IMR-90 (cell line): ENCODE data around the gene MOV10L1. TPM values are rescaled to one million over a fixed set of nuclear protein-coding genes. Genes with fewer than 3 reads are reported as not detected.

ENCODE experiments used
- ATAC-seq: fragments of 200-7000 bp; cut with Tn5 transposase; 2 replicates; pipeline ENCODE4 v1.9.1; 2020; ENCODE audit warnings: low read depth, mild to moderate bottlenecking, moderate library complexity
- BruUV-seq: library from RNA; stranded (reverse); fragments of 400-500 nt; replicated peaks from 2 replicates; lab custom pipeline; 2021; lab: Mats Ljungman, UMichigan
- CTCF ChIA-PET: fragments of 300-600 bp; formaldehyde crosslinking; extraction: SDS; loops from one replicate; lab custom pipeline; 2021; ENCODE audit warnings: antibody characterized with exemption; lab: Yijun Ruan, JAX
- POLR2A ChIA-PET: fragments of 300-600 bp; sonication (Branson Sonifier 250); formaldehyde crosslinking; loops from one replicate; lab custom pipeline; 2022; ENCODE audit warnings: antibody characterized with exemption; ENCODE audit not compliant: unreplicated experiment; lab: Charles Lee
- DNase-seq: peaks from one replicate; pipeline ENCODE4 v3.0.0; 2013
- H2AFZ ChIP-seq: replicated peaks from 2 replicates; pipeline ENCODE3; 2013; ENCODE audit warnings: low read length, mild to moderate bottlenecking; ENCODE audit not compliant: poor library complexity
- H2AK5ac ChIP-seq: 2 replicates; pipeline ENCODE4 v1.6.1; 2013; ENCODE audit warnings: low read depth, low read length, inconsistent platforms
- H2AK9ac ChIP-seq: replicated peaks from 2 replicates; pipeline ENCODE3; 2013; ENCODE audit warnings: mild to moderate bottlenecking, low read depth, low read length, moderate library complexity; ENCODE audit not compliant: poor library complexity
- H2BK120ac ChIP-seq: 2 replicates; pipeline ENCODE4 v1.6.1; 2013; ENCODE audit warnings: low read depth, low read length, inconsistent platforms
- H2BK15ac ChIP-seq: 3 replicates; pipeline ENCODE4 v1.6.1; 2013; ENCODE audit warnings: low read depth, low read length, inconsistent platforms
- H2BK20ac ChIP-seq: 2 replicates; pipeline ENCODE4 v1.6.1; 2013; ENCODE audit warnings: low read depth, mild to moderate bottlenecking, inconsistent platforms, low read length, moderate library complexity
- H2BK5ac ChIP-seq: 2 replicates; pipeline ENCODE4 v1.6.1; 2013; ENCODE audit warnings: mild to moderate bottlenecking, low read depth, low read length, inconsistent platforms; ENCODE audit not compliant: poor library complexity, severe bottlenecking
- H3K14ac ChIP-seq: replicated peaks from 2 replicates; pipeline ENCODE4 v1.6.1; 2013; ENCODE audit warnings: low read depth, low read length, inconsistent platforms
- H3K18ac ChIP-seq: 2 replicates; pipeline ENCODE4 v1.6.1; 2013; ENCODE audit warnings: low read depth, low read length, control low read depth
- H3K23ac ChIP-seq: 2 replicates; pipeline ENCODE4 v1.6.1; 2013; ENCODE audit warnings: low read depth, low read length, inconsistent platforms
- H3K27ac ChIP-seq: 2 replicates; pipeline ENCODE4 v1.5.1; 2013; ENCODE audit warnings: mild to moderate bottlenecking, control low read depth, low read length; ENCODE audit not compliant: insufficient read depth
- H3K27me3 ChIP-seq: 2 replicates; pipeline ENCODE4 v1.6.1; 2013; ENCODE audit warnings: low read length; ENCODE audit not compliant: control insufficient read depth, insufficient read depth
- H3K36me3 ChIP-seq: 2 replicates; pipeline ENCODE4 v1.6.1; 2013; ENCODE audit warnings: low read length, mixed read lengths; ENCODE audit not compliant: control insufficient read depth, insufficient read depth
- H3K4ac ChIP-seq: 2 replicates; pipeline ENCODE4 v1.6.1; 2013; ENCODE audit warnings: low read depth, low read length, inconsistent platforms
- H3K4me1 ChIP-seq: 2 replicates; pipeline ENCODE4 v1.6.1; 2013; ENCODE audit warnings: low read length, mixed read lengths; ENCODE audit not compliant: control insufficient read depth, insufficient read depth
- H3K4me2 ChIP-seq: 2 replicates; pipeline ENCODE4 v1.6.1; 2013; ENCODE audit warnings: low read depth, mild to moderate bottlenecking, control low read depth, low read length, moderate library complexity
- H3K4me3 ChIP-seq: 2 replicates; pipeline ENCODE4 v1.5.1; 2013; ENCODE audit warnings: low read depth, mild to moderate bottlenecking, control low read depth, low read length, moderate library complexity; ENCODE audit not compliant: insufficient read depth
- H3K56ac ChIP-seq: 2 replicates; pipeline ENCODE4 v1.6.1; 2013; ENCODE audit warnings: low read length, inconsistent platforms; ENCODE audit not compliant: insufficient read depth; ENCODE audit errors: extremely low read depth
- H3K79me1 ChIP-seq, 2 experiments: 2 replicates each; pipeline ENCODE4 v1.6.1; 2013; ENCODE audit warnings: low read length in 2 of 2, inconsistent platforms in 1 of 2, low read depth in 1 of 2
- H3K9ac ChIP-seq: 2 replicates; pipeline ENCODE4 v1.6.1; 2013; ENCODE audit warnings: low read depth, low read length, control low read depth
- H3K9me1 ChIP-seq: 2 replicates; pipeline ENCODE4 v1.6.1; 2013; ENCODE audit warnings: low read length, inconsistent platforms; ENCODE audit not compliant: insufficient read depth
- H3K9me3 ChIP-seq: 2 replicates; pipeline ENCODE4 v1.6.1; 2013; ENCODE audit warnings: low read length; ENCODE audit not compliant: control insufficient read depth, insufficient read depth
- H4K20me1 ChIP-seq: 2 replicates; pipeline ENCODE4 v1.6.1; 2013; ENCODE audit warnings: low read length, inconsistent platforms; ENCODE audit not compliant: insufficient read depth
- H4K5ac ChIP-seq: 2 replicates; pipeline ENCODE4 v1.6.1; 2013; ENCODE audit warnings: mild to moderate bottlenecking, low read depth, low read length, control low read depth
- H4K8ac ChIP-seq, 2 experiments: 2 replicates each; pipeline ENCODE4 v1.6.1; 2013; ENCODE audit warnings: low read depth in 2 of 2, low read length in 2 of 2, control low read depth in 1 of 2, inconsistent platforms in 1 of 2
- H4K91ac ChIP-seq: 2 replicates; pipeline ENCODE4 v1.6.1; 2013; ENCODE audit warnings: low read depth, low read length, inconsistent platforms; ENCODE audit not compliant: insufficient read depth
- BHLHE40 ChIP-seq: fragments of 150-350 bp; IDR thresholded peaks from 2 replicates; pipeline ENCODE4 v1.6.1; 2016; ENCODE audit warnings: mild to moderate bottlenecking, low read depth, low read length
- WGBS, 2 experiments: methylation state at CpG; one replicate each; pipeline versions ENCODE4 v1.1.5 to v1.1.7; 2013; ENCODE audit warnings: missing lambda C conversion rate in 2 of 2; ENCODE audit not compliant: insufficient read length in 1 of 2; ENCODE audit errors: extremely low coverage in 2 of 2; 5-methylcytosine and 5-hydroxymethylcytosine counted together
- dilution Hi-C: fragments of 300-500 bp; cut with HindIII; formaldehyde crosslinking; loops from one replicate; pipeline ENCODE4 v1.14.3; 2018; ENCODE audit warnings: low sequenced_read_pairs; ENCODE audit not compliant: unreplicated experiment
- in situ Hi-C: fragments of 300-500 bp; cut with MboI; formaldehyde crosslinking; loops from 3 replicates; pipeline ENCODE4 v1.14.3; 2019; ENCODE audit warnings: low sequenced_read_pairs, inconsistent platforms, mixed read lengths
- intact Hi-C: fragments of 100-400 bp; cut with micrococcal nuclease; formaldehyde crosslinking; loops from 2 replicates; pipeline ENCODE4 v1.10.0; 2022
- polyA plus RNA-seq, 3 experiments: library from polyadenylated mRNA; depleted of rRNA; stranded (reverse); fragments of >200 nt; gene quantifications; 2 replicates each; pipeline ENCODE4 v1.2.3, GENCODE V29; 2012; ENCODE audit warnings: low replicate concordance in 1 of 3
- total RNA-seq: library from RNA; depleted of rRNA; stranded (reverse); fragments of >200 nt; gene quantifications from 2 replicates; pipeline ENCODE4 v1.2.3, GENCODE V29; 2012

Gene MOV10L1
- total and polyA plus RNA-seq, 2 of the 4 experiments (the other 2 are of a cell fraction): 0.72 to 1.4 TPM

GRCh38 chr22:50145721-50146438 is 56.1 kb downstream of the MOV10L1 start:
- 58% methylated on average over 9 of the region's 25 CpGs; no CpG with 5 or more reads in 1 of the 2 experiments for WGBS, 2 experiments
- no peak for ATAC-seq
- Histone ChIP-seq H3K9me1 (0 out of 2 replicates have a peak, but pooled peaks cover 2% of the 10 kb centered on the region), H2AK5ac (no peak overlapping the region), H3K27ac (no peak overlapping the region), H4K5ac (no peak overlapping the region), H2AK9ac (no peak overlapping the region), H3K4me2 (no peak overlapping the region), H3K79me1 (no peaks in the 10 kb centered on the region), H3K14ac (no peak overlapping the region), H2BK20ac (no peak overlapping the region), H4K8ac (no peak overlapping the region), H3K56ac (no peak overlapping the region), H3K4ac (no peak overlapping the region), H3K4me3 (no peak overlapping the region), H3K23ac (no peak overlapping the region), H3K9me3 (no peaks in the 10 kb centered on the region), H4K20me1 (peaks cover 11% of the 10 kb centered on the region), H3K36me3 (peaks cover 8% of the 10 kb centered on the region; the same call in 1 of the 2 replicates), H3K4me1 (peaks cover 15% of the 10 kb centered on the region), H2AFZ (no peak overlapping the region), H2BK5ac (no peak overlapping the region), H3K9ac (no peak overlapping the region), H4K91ac (no peak overlapping the region), H2BK15ac (no peak overlapping the region), H3K18ac (no peak overlapping the region), H3K27me3 (peaks cover 4% of the 10 kb centered on the region), H2BK120ac (no peak overlapping the region)
- ChIA-PET POLR2A (no interaction called here), CTCF (no interaction called here)
- in situ Hi-C loops: loop anchor here (5.0 kb wide), 1 partner anchor 66 kb away; no protein-coding TSS in a partner anchor
- dilution Hi-C loops: no loop called here
- no peak for TF ChIP-seq BHLHE40
- intact Hi-C loops: loop anchor here (1.0 kb wide), 1 partner anchor 63 kb away; no protein-coding TSS in a partner anchor
- BruUV-seq: no TSS peak
- DNase-seq: no peak
